Esophagus squamous epithelium (tissue), 4 donors: ENCODE measurements around the gene HLA-DPA1.

ENCODE experiments used
- POLR2A ChIP-seq, 4 donors: fragments of 450-650 bp; IDR thresholded peaks; one replicate each; pipeline ENCODE4 v1.6.1; 2017; ENCODE audit warnings: antibody characterized with exemption in 4 of 4, mild to moderate bottlenecking in 4 of 4, moderate library complexity in 3 of 4
- TF ChIP-seq, protein P1 (sequence below), 6 experiments: fragments of 450-650 bp in 4 of 6; fragments of 200-600 bp in 2 of 6; sonication (generic) in 2 of 6; IDR thresholded peaks; one replicate each; pipeline ENCODE4 v1.5.1; 2016 to 2019; ENCODE audit warnings: antibody characterized with exemption in 6 of 6, mild to moderate bottlenecking in 4 of 6, moderate library complexity in 4 of 6

DNA sequence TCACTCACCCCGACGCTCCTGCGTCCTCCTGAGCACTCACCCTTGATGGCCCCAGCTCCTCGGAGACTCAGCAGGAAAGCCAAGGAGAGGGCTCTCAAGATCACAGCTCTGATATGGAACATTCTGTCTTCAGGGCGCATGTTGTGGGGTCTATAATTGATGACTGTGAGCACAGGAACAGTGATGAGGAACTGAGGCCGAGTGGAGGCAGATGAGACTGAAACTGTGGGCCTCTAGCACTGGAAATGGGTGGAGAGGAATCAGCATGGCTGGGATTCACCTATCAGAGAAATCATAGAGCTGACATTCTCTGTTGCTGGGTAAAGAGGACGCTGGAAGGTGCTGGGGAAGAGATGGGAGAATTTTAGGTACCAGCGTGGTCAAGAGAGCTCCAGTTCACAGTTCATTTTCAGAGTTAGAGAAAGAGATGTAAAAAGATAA is at the start of gene HLA-DPA1:
- TF ChIP-seq POLR2A (IDR thresholded peaks at IDR 0.05), result peak in 3 of 4 donors; percentile 15 to 84 (median 48)
- TF ChIP-seq, protein P1, sequence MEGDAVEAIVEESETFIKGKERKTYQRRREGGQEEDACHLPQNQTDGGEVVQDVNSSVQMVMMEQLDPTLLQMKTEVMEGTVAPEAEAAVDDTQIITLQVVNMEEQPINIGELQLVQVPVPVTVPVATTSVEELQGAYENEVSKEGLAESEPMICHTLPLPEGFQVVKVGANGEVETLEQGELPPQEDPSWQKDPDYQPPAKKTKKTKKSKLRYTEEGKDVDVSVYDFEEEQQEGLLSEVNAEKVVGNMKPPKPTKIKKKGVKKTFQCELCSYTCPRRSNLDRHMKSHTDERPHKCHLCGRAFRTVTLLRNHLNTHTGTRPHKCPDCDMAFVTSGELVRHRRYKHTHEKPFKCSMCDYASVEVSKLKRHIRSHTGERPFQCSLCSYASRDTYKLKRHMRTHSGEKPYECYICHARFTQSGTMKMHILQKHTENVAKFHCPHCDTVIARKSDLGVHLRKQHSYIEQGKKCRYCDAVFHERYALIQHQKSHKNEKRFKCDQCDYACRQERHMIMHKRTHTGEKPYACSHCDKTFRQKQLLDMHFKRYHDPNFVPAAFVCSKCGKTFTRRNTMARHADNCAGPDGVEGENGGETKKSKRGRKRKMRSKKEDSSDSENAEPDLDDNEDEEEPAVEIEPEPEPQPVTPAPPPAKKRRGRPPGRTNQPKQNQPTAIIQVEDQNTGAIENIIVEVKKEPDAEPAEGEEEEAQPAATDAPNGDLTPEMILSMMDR (IDR thresholded peaks at IDR 0.05), result no peak
